Measurements from ENCODE around the gene NUDCD2.

NUDCD2 gene, protein sequence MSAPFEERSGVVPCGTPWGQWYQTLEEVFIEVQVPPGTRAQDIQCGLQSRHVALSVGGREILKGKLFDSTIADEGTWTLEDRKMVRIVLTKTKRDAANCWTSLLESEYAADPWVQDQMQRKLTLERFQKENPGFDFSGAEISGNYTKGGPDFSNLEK

GRCh38 chr5:163459819-163460561, at the start of gene NUDCD2:
TSS of gene NUDCD2 (minus strand) at chr5:163460102. CDS start at chr5:163460050, 52 bp downstream.
- peak; percentile 99 for DNase-seq

GRCh38 chr5:163509291-163509951, 49.5 kb upstream of the NUDCD2 start:
- DNase-seq: no peak

DNA sequence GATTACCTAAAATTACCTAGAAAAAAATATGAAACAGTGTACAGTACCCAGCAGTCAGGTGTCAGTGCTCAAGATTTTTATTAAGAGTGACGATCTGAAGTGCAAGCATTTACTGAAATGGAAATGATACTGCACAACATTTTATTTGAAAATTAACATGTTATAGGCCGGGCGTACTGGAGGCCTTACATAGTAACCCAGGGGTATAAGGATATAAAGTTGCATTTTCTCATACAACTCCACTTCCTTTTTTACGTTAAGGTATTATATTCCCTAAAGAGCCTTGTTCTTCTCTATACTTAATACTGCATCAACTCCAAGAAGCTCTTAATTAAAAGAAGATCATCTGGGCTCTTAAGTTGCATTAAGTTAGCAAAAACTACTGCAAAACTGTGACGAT, 48.9 kb upstream of the NUDCD2 start:
- DNase-seq: no peak

DNA sequence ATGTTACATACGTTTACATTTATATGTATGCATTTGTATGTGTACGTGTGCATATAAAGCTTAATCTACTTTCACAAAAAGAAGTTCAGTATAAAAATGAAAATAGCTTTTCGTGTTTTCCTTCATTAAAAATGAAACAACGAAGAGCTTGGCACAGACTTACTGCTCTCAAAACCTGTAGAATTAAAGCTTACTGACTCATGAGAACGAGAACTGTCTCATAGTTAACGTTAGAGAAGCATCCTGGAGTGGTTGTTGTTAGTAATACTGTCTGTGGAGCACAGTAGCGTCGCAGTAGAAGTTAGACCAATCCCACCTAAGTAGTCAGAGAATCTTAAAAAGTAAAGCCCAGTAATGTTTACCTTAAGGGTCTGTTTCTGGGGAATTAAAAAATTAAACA, 46.8 kb upstream of the NUDCD2 start:
- no peak for DNase-seq

DNA sequence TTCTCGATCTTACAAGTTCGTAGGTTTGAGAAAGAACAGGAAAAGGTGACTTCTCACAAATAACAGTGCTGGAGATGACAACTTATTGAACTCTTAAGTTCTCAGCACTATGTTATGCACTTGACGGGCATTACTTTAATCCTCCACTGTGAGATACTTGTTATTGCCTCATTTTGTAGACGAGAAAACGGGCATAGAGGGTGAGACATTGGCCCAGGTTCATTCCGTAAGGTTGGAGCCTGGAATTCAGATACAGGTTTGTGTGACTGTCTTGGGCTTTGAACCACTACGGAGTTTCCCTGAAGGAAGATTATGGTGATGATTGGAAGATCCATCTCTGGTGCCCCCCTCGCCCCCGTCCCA, 46.2 kb upstream of the NUDCD2 start:
- no peak for DNase-seq

DNA sequence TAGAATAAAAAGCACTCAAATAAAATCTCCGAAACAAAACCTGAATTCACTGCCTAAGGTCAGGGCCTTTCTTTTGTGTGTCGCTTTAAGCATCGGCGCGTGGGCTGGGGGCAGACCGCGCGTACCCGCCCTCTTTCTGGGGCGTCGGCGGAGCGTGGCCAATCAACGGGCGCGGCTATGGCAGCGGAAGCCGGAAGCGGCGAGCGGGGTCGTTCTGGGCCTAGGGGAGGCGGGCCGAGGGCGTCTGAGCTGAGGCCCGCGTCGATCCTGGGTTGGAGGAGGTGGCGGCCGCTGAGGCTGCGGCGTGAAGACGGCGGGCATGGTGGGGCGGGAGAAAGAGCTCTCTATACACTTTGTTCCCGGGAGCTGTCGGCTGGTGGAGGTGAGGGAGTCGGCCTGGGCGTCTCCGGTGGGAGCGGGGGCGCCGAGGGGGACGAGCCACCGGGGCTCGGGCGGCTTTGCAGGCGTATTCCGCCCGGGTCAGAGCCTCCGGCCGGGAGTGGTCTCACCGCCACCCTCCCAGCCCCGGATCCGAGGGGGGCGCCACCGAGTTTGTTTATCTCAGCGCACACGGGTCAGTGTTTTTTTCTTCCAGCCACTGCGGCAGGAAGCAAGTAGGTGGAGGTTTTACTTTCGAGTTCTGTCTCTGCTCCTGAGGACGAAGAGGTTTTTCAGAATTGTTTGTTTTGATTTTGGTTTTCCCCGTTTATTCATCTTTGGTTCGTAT, 45.6 kb upstream of the NUDCD2 start, which contains the start of gene MAT2B:
TSS of gene MAT2B (plus strand) at position 252 of the 727 bp plus-strand sequence. CDS start at position 320, 68 bp downstream.
- peak; percentile 96 for DNase-seq

DNA sequence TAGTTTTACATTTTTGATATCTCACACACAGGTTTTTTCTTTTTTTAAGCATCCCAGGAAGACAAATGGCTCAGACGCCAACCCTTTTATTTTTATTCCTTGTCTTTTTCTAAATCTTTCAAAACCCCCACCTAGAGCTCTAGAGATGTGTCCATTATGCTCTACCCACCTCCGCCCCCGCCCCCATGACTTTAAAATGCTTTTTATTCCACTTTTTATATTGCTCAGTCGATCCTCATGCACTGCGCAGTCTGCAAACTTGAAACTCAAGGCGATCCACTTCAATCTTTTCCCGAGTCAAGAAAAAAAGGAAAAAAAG, 45.1 kb upstream of the NUDCD2 start:
- no peak for DNase-seq

- peak; percentile 81 for DNase-seq
These were observed 44.4 kb upstream of the NUDCD2 start for GRCh38 chr5:163504079-163504931.

DNA sequence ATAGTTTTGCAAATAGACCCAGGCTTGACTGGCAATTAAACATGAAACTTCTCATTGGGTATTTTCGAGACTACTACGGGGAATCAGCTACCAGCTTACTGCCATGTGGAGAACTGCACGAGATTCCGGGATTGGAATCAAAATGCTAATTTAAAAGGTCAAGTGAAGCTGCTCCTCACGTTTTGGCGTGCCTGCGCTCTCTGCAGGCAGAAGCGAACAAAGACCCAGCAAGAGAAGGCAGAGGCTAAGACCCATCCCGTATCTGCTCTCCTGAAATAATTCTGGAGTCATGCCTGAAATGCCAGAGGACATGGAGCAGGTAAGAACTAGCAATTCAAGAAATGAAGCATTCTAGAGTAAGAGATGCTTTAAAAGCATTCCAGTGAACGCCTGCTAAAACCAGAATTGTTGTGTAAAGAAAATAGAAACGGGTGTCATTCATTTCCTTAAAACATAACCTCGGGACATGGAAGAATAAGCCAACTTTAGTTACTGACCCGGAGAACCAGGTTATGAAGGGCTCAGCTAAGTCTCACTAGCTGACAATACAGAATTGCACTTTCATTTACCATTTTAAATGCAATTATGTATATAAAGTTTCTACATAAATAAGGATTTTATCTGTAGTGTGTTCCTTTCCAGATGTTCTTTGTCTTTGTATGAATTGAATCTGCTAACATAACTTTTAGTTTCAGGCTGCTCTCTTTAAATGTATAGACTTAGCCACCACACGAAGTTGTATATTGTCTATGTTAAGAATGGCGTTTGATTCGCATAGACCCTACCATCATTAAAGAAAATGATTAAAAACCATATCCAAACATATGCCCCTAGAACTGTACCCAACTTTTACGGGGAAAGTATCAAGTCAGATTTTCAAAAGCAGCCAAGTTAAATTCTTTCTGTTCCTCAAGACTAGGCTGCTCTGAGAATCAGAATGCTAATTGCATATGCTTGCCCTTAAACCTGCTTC, 43.5 kb upstream of the NUDCD2 start:
- peak; percentile 74 for DNase-seq

GRCh38 chr5:163502521-163502920, 42.6 kb upstream of the NUDCD2 start:
- DNase-seq: no peak

- DNase-seq: no peak
These were observed 39.0 kb upstream of the NUDCD2 start for GRCh38 chr5:163498886-163499285.

DNA sequence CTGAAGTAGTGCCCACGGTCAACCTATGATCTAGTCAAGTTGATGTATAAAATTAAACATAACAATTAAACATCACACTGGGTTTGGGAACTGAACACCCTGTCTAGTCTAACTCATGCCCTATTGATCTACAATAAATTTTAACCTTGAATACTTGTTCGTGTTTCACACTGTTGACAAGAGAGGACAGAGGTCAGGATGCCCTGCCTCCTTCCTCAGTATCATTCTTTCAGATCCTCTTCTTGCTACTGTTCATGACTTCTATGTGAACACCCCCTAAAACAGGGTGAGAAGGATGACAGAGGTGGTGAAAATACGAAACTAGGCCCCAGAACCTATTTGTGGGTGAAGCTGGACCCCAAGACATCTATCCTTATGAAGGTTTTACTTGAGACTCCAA, 37.4 kb upstream of the NUDCD2 start:
- DNase-seq: no peak

DNA sequence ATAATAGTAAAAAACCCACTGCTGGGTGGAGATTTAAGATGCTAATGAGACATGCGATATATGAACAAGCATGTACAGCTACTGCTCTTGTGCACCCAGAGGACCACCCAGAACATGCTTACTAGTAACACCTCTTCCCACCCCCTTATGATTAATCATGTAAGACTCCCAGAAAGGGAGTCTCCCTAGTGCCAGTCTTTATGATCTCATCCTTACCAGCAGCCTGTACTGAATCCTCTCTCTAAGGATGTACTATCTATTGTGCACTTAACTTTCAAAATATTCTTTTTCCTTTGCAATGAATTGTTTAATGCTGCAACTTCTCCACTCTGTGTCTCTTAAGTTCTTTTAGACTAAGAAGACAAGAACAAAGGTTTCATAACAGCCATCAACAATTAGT, 36.4 kb upstream of the NUDCD2 start:
- no peak for DNase-seq

- no peak for DNase-seq
These were observed 29.8 kb upstream of the NUDCD2 start for GRCh38 chr5:163489745-163490075.

DNA sequence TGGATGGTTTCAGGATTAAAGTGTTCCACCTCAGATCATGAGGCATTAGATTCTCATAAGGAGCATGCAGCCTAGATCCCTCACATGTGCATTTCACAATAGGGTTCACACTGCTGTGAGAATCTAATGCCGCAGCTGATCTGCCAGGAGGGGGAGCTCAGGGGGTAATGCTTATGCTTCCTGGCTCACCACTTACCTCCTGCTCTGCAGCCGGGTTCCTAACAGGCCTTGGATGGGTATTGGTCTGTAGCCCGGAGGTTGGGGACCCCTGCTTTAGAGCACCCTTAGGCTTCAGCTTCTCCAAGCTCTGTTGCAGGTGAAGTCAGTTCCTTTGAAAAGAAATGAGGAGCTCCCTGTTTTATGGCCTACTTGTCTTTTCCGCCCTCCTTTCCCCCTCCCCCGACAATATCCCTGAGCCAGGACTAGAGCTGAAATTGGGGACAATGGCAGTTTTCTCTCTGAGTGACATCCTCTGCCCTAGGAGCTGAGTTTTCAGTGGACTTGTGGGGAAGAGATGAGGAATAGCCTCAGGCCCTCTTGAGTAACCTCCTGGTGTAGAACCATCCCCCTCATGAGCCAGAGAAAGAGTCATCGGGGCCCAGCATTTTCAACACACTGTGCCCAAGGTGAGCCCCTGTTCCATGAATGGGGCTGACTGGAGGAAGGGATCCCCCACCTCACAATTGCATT, 29.3 kb upstream of the NUDCD2 start:
- DNase-seq: no peak

- no peak for DNase-seq
These were observed 19.0 kb upstream of the NUDCD2 start for GRCh38 chr5:163478982-163479271.

DNA sequence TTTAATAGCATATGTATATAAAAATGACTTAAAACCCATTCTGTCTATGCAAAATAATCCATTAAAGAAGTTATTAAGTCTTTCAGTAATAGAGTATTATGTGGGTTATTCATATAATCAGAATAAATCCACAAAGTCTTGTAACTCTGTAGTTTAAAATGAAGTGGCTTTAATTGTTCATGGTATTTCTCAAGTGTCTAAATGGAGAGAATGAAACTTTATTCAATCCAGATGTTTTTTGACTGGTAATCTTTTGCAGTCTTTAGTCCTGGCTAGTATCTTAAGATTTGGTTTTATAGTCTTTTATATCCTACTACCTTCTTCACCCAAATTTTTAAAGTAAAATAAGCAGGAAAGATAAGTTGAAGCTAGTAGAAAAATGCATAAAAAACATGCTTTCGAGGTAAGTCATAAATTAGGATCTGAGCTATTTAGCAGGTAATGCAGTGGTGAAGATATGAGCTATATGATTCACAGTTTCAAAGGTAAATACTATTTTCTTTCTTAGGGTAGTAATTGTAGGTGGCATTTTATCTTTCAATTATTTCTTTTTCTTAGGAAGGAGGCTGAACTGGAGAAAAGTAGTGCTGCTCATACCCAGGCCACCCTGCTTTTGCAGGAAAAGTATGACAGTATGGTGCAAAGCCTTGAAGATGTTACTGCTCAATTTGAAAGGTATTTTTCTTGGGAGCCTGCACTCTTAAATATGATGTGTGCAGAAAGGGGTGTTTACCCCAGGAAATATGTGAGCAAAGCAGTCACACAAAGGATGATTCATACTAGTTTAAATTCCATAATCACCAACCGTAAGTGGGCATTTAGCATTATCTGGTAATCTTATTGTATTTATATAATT, 18.5 kb upstream of the NUDCD2 start:
- DNase-seq: no peak

DNA sequence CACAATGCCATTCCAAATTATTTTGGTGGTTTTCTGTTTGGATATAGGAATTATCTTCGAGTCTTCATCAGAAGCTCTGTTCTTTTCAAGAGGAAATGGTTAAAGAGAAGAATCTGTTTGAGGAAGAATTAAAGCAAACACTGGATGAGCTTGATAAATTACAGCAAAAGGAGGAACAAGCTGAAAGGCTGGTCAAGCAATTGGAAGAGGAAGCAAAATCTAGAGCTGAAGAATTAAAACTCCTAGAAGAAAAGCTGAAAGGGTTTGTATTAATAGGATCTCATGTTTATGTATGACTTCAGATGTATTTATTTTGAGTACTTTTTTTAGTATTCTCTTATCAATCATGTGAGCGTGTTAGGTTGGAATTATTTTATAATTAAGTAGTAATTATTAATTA, 15.5 kb upstream of the NUDCD2 start:
- no peak for DNase-seq

DNA sequence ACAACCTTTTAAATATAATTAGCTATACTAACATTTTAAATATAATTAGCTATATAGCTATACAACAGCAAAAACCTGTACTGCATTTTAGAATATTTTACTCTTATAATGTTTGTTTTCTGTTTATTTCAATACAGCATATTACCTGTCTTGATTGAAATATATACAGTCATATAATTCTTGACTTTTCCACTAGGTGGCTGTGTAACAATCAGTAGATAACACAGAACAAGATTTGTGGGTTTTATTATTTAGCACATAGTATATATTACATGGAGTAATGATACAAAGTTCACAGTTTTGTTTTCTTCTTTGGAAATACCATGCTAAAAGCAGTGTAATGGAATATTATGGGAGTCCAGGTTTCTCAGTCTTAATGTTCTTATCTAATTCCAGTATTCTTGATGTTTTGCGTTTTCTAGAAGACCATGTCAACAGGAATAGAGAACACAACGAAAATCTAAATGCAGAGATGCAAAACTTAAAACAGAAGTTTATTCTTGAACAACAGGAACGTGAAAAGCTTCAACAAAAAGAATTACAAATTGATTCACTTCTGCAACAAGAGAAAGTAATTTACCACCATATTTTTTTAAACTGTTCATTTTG, 13.8 kb upstream of the NUDCD2 start:
- DNase-seq: no peak

- DNase-seq: no peak
These were observed 7.8 kb upstream of the NUDCD2 start for GRCh38 chr5:163467682-163468081.
